ENCODE measurements around the gene CCNDBP1.

The CCNDBP1 gene

DNA sequence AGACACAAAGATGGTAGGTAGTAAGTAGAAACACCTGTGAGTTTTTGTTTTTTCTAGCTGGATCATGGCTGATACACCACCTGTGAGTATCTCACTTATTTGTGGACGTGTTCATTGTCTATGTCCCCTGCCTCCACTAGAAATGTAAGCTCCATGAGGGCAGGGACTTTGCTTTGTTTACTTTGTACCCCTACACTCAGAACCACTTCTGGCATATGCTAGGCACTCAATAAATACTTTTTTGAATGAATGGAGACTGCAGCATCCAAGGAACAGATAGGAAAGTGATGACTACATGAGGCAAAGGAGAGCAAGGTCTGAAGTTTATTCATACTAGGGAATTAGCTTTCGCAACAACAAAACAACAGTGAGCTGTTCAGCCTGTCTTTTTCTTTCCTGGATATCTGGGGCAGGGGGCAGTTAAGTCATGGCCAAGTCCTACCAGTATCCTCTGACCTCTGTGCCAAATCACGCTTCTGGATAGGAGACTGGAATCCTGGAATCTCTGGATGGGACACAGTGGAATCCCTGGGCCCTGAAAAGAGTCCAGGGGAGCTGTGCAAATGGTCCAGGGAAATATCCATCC, 47.2 kb downstream of the CCNDBP1 start:
- Histone ChIP-seq H3K9ac (ENCODE audit: low read length) (no peak overlapping the region), H3K27ac (ENCODE audit: low read length) (no peak overlapping the region), H3K36me3 (replicated peaks; ENCODE audit: insufficient read depth, low read length) (no peaks in the 10 kb centered on the region), H3F3A (ENCODE audit: insufficient read depth, low read length) (no peaks in the 10 kb centered on the region), H3K4me2 (ENCODE audit: low read depth, low read length) (no peak overlapping the region), H3K27me3 (replicated peaks; ENCODE audit: insufficient read depth, low read length) (no peaks in the 10 kb centered on the region), H3K79me2 (ENCODE audit: low read length) (no peaks in the 10 kb centered on the region), H3K4me1 (ENCODE audit: low read length) (no peaks in the 10 kb centered on the region), H3K4me3 (ENCODE audit: low read length) (no peak overlapping the region), H4K20me1 (ENCODE audit: insufficient read depth, low read length) (no peaks in the 10 kb centered on the region), H3K9me3 (replicated peaks; ENCODE audit: insufficient read depth, low read length) (no peaks in the 10 kb centered on the region), H3K9me2 (replicated peaks; ENCODE audit: insufficient read depth, low read length) (no peaks in the 10 kb centered on the region), H2AFZ (ENCODE audit: low read length) (no peak overlapping the region)
- DNase-seq, result no peak
- TF ChIP-seq, protein P1, sequence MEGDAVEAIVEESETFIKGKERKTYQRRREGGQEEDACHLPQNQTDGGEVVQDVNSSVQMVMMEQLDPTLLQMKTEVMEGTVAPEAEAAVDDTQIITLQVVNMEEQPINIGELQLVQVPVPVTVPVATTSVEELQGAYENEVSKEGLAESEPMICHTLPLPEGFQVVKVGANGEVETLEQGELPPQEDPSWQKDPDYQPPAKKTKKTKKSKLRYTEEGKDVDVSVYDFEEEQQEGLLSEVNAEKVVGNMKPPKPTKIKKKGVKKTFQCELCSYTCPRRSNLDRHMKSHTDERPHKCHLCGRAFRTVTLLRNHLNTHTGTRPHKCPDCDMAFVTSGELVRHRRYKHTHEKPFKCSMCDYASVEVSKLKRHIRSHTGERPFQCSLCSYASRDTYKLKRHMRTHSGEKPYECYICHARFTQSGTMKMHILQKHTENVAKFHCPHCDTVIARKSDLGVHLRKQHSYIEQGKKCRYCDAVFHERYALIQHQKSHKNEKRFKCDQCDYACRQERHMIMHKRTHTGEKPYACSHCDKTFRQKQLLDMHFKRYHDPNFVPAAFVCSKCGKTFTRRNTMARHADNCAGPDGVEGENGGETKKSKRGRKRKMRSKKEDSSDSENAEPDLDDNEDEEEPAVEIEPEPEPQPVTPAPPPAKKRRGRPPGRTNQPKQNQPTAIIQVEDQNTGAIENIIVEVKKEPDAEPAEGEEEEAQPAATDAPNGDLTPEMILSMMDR (IDR thresholded peaks at IDR 0.05; ENCODE audit: low read length), result no peak
- TF ChIP-seq EZH2phosphoT487 (IDR thresholded peaks at IDR 0.05; ENCODE audit: low read length) (no peak), EZH2 (optimal IDR thresholded peaks at IDR 0.05; ENCODE audit: low read depth, low read length) (no peak)

DNA sequence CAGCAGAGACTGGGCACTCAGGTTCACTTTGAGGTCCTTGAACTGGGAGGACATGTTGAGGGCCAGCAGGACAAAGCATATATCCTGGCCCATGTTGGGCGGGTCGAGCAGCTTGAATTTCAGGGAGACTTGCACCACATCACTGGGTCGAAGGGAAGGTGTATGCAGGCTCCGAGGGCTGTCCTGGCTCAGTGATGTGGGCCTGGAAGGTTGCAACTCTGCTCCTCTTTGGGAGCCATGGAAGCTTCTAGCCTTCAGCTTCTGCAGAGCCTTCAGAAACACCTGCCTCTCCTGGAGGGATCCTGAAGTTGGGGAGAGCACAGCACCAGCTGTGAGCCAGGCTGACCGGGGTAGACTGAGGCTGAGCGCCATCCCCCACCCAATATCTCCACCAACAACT, 50.3 kb downstream of the CCNDBP1 start:
- Histone ChIP-seq H3K9me2 (replicated peaks; ENCODE audit: insufficient read depth, low read length) (no peaks in the 10 kb centered on the region), H3K4me3 (ENCODE audit: low read length) (no peak overlapping the region), H3K27ac (ENCODE audit: low read length) (no peak overlapping the region), H3K9me3 (replicated peaks; ENCODE audit: insufficient read depth, low read length) (no peaks in the 10 kb centered on the region), H3K27me3 (replicated peaks; ENCODE audit: insufficient read depth, low read length) (no peaks in the 10 kb centered on the region), H4K20me1 (ENCODE audit: insufficient read depth, low read length) (no peaks in the 10 kb centered on the region), H3K9ac (ENCODE audit: low read length) (no peak overlapping the region), H2AFZ (ENCODE audit: low read length) (no peak overlapping the region), H3K4me1 (ENCODE audit: low read length) (no peaks in the 10 kb centered on the region), H3F3A (ENCODE audit: insufficient read depth, low read length) (no peaks in the 10 kb centered on the region), H3K4me2 (ENCODE audit: low read depth, low read length) (no peak overlapping the region), H3K79me2 (ENCODE audit: low read length) (no peaks in the 10 kb centered on the region), H3K36me3 (replicated peaks; ENCODE audit: insufficient read depth, low read length) (no peaks in the 10 kb centered on the region)
- DNase-seq, result no peak
- TF ChIP-seq EZH2 (optimal IDR thresholded peaks at IDR 0.05; ENCODE audit: low read depth, low read length), result no peak
- TF ChIP-seq EZH2phosphoT487 (IDR thresholded peaks at IDR 0.05; ENCODE audit: low read length), result no peak

DNA sequence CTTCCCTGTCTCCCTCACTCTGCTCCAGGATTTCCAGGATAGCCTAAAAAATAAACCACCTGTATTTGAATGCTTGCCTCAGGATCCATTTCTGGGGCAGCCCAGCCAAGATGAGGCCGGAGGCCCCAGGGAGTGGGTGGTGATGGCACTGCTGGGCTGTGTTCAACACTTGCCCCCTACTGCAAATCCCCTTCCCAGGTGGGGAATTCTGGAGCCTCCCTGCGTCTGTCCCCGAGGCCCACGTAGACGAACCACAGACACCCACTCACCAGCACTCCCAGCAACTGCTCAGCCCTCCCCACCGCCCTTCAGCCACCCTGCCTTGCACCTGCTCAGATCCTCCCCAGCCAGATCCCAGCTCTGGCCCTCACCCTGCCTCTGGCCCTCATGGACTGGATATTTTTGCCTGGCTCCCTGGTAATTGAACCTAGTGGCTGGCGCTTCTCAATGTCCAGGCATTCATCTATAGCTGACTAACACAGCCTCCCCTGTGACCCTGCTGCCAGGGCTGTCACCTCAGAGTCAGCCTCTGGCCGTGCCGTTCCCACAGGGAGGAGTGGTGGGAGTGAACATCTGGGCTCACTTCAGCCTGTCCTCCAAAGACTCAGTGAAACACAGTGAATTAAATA, 52.8 kb downstream of the CCNDBP1 start:
- Histone ChIP-seq H4K20me1 (ENCODE audit: insufficient read depth, low read length) (no peaks in the 10 kb centered on the region), H3K9me3 (replicated peaks; ENCODE audit: insufficient read depth, low read length) (no peaks in the 10 kb centered on the region), H3K27me3 (replicated peaks; ENCODE audit: insufficient read depth, low read length) (no peaks in the 10 kb centered on the region), H3K79me2 (ENCODE audit: low read length) (no peaks in the 10 kb centered on the region), H3F3A (ENCODE audit: insufficient read depth, low read length) (no peaks in the 10 kb centered on the region), H3K9me2 (replicated peaks; ENCODE audit: insufficient read depth, low read length) (no peaks in the 10 kb centered on the region), H3K4me1 (ENCODE audit: low read length) (no peaks in the 10 kb centered on the region), H3K9ac (ENCODE audit: low read length) (no peak overlapping the region), H3K36me3 (replicated peaks; ENCODE audit: insufficient read depth, low read length) (no peaks in the 10 kb centered on the region), H3K27ac (ENCODE audit: low read length) (no peak overlapping the region), H3K4me2 (ENCODE audit: low read depth, low read length) (no peak overlapping the region), H3K4me3 (ENCODE audit: low read length) (no peak overlapping the region), H2AFZ (ENCODE audit: low read length) (no peak overlapping the region)
- TF ChIP-seq EZH2phosphoT487 (IDR thresholded peaks at IDR 0.05; ENCODE audit: low read length), result no peak
- no peak for TF ChIP-seq EZH2 (optimal IDR thresholded peaks at IDR 0.05; ENCODE audit: low read depth, low read length)
- TF ChIP-seq, protein P1 (IDR thresholded peaks at IDR 0.05; ENCODE audit: low read length), result no peak
- no peak for DNase-seq

DNA sequence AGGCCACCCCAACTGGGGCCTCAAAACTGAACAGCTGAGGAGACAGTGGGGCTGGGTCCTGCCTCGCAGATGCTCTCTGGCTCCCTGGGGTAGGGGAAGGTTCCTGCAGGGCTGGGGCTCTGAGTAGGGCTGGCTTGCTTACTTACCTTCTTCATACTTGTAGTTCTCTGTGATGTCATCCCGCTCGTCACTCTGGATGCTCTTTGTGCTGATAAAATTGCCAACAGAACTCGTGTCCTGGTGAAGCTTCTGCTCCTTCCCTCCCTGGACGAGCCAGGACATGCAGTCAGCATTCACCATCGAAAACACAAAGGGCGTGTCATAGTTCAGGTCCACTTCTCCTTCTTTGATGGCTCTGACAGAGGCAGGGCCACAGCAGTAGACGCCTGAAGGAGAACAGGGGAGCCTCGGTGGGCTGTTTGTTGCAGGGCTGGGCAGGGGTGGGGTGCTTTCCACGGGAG, 53.5 kb downstream of the CCNDBP1 start:
- H3F3A ChIP-seq (ENCODE audit: insufficient read depth, low read length), result no peaks in the 10 kb centered on the region
- H2AFZ ChIP-seq (ENCODE audit: low read length), result no peak overlapping the region
- H3K9me2 ChIP-seq (replicated peaks; ENCODE audit: insufficient read depth, low read length), result no peaks in the 10 kb centered on the region
- H3K4me1 ChIP-seq (ENCODE audit: low read length), result no peaks in the 10 kb centered on the region
- no peaks in the 10 kb centered on the region for H3K27me3 ChIP-seq (replicated peaks; ENCODE audit: insufficient read depth, low read length)
- no peaks in the 10 kb centered on the region for H3K36me3 ChIP-seq (replicated peaks; ENCODE audit: insufficient read depth, low read length)
- no peak for DNase-seq
- no peak overlapping the region for H3K4me3 ChIP-seq (ENCODE audit: low read length)
- TF ChIP-seq, protein P1 (IDR thresholded peaks at IDR 0.05; ENCODE audit: low read length), result no peak
- TF ChIP-seq EZH2 (optimal IDR thresholded peaks at IDR 0.05; ENCODE audit: low read depth, low read length) (no peak), EZH2phosphoT487 (IDR thresholded peaks at IDR 0.05; ENCODE audit: low read length) (no peak)
- H3K9ac ChIP-seq (ENCODE audit: low read length), result no peak overlapping the region
- H4K20me1 ChIP-seq (ENCODE audit: insufficient read depth, low read length), result no peaks in the 10 kb centered on the region
- H3K4me2 ChIP-seq (ENCODE audit: low read depth, low read length), result no peak overlapping the region
- no peaks in the 10 kb centered on the region for H3K9me3 ChIP-seq (replicated peaks; ENCODE audit: insufficient read depth, low read length)
- no peak overlapping the region for H3K27ac ChIP-seq (ENCODE audit: low read length)
- H3K79me2 ChIP-seq (ENCODE audit: low read length), result no peaks in the 10 kb centered on the region

All from MM.1S (cell line).